HCT116 (cell line): ENCODE data around the gene SNRNP70. TPM values are rescaled to one million over a fixed set of nuclear protein-coding genes. Genes with fewer than 3 reads are reported as not detected.

Experiments used
- ATAC-seq: fragments of 200-7000 bp; cut with Tn5 transposase; 2 replicates; pipeline ENCODE4 v1.9.1; 2020; ENCODE audit warnings: mild to moderate bottlenecking, moderate library complexity
- BruUV-seq: library from RNA; stranded (reverse); fragments of 400-500 nt; replicated peaks from 2 replicates; lab custom pipeline; 2021; lab: Mats Ljungman, UMichigan
- CTCF ChIA-PET: fragments of 300-600 bp; sonication (Branson Sonifier 250); formaldehyde crosslinking; loops from one replicate; lab custom pipeline; 2021; ENCODE audit warnings: antibody characterized with exemption; lab: Charles Lee
- POLR2A ChIA-PET: fragments of 300-600, 350-600 bp; sonication (Branson Sonifier 250); formaldehyde crosslinking; loops from one replicate; lab custom pipeline; 2021; ENCODE audit warnings: antibody characterized with exemption; lab: Charles Lee
- RAD21 ChIA-PET, 2 experiments: fragments of 300-600 bp; sonication (Branson Sonifier 250); formaldehyde crosslinking; loops; one replicate each; lab custom pipeline; 2023; ENCODE audit warnings: low total read pairs in 2 of 2; ENCODE audit not compliant: uncharacterized antibody in 2 of 2, unreplicated experiment in 2 of 2, low non-redundant PET in 1 of 2; lab: Charles Lee
- DNase-seq: peaks from one replicate; pipeline ENCODE4 v3.0.0-alpha.2; 2010; ENCODE audit warnings: low read depth, low spot score
- H2AFZ ChIP-seq: fragments of 200-600 bp; shearing (Covaris generic), sonication (generic); 2 replicates; pipeline ENCODE4 v1.6.1; 2017; ENCODE audit warnings: low read depth, mixed run types, mixed read lengths, antibody characterized with exemption, low read length; ENCODE audit not compliant: poor library complexity, severe bottlenecking
- H3K27ac ChIP-seq: 2 replicates; pipeline ENCODE4 v1.5.1; 2012; ENCODE audit warnings: low read depth, low read length
- H3K27me3 ChIP-seq: fragments of 200-600 bp; sonication (generic); 2 replicates; pipeline ENCODE4 v1.6.1; 2016; ENCODE audit warnings: mixed run types, low read length, mixed read lengths; ENCODE audit not compliant: insufficient read depth
- H3K36me3 ChIP-seq, 2 experiments: fragments of 200-500 bp in 1 of 2; fragments of 200-600 bp in 1 of 2; sonication (Bioruptor generic) in 1 of 2; sonication (generic) in 1 of 2; 2 replicates each; pipeline versions ENCODE4 v1.5.1 to v1.6.1; 2014 to 2016; ENCODE audit warnings: low read length in 2 of 2, inconsistent platforms in 1 of 2, mixed read lengths in 1 of 2, mixed run types in 1 of 2; ENCODE audit not compliant: insufficient read depth in 2 of 2, control insufficient read depth in 1 of 2
- H3K4me1 ChIP-seq, 2 experiments: fragments of 200-600 bp in 1 of 2; sonication (generic) in 1 of 2; 2 replicates each; pipeline versions ENCODE4 v1.5.1 to v1.6.1; 2012 to 2017; ENCODE audit warnings: low read length in 2 of 2, inconsistent platforms in 1 of 2, mild to moderate bottlenecking in 1 of 2, mixed read lengths in 1 of 2, mixed run types in 1 of 2, moderate library complexity in 1 of 2; ENCODE audit not compliant: insufficient read depth in 2 of 2, control insufficient read depth in 1 of 2
- H3K4me2 ChIP-seq: fragments of 200-600 bp; sonication (generic); 2 replicates; pipeline ENCODE4 v1.6.1; 2017; ENCODE audit warnings: mixed run types, low read length, mixed read lengths
- H3K4me3 ChIP-seq, 2 experiments: fragments of 200-600 bp in 1 of 2; sonication (generic) in 1 of 2; replicated peaks in 1 of 2; 2 replicates each; pipeline ENCODE4 v1.5.1; 2011 to 2016; ENCODE audit warnings: low read length in 2 of 2, control low read depth in 1 of 2, low read depth in 1 of 2, mild to moderate bottlenecking in 1 of 2, mixed read lengths in 1 of 2, mixed run types in 1 of 2
- H3K79me2 ChIP-seq: fragments of 200-600 bp; sonication (generic); 2 replicates; pipeline ENCODE4 v1.6.1; 2017; ENCODE audit warnings: mild to moderate bottlenecking, mixed run types, low read length, moderate library complexity, mixed read lengths; ENCODE audit not compliant: insufficient read depth
- H3K9ac ChIP-seq: fragments of 200-600 bp; sonication (generic); 2 replicates; pipeline ENCODE4 v1.6.1; 2016; ENCODE audit warnings: low read length, mixed read lengths
- H3K9me2 ChIP-seq: fragments of 200-600 bp; sonication (generic), shearing (Covaris generic); 2 replicates; pipeline ENCODE4 v1.6.1; 2017; ENCODE audit warnings: mixed run types, mild to moderate bottlenecking, moderate library complexity; ENCODE audit not compliant: insufficient read depth
- H3K9me3 ChIP-seq, 2 experiments: fragments of 200-500 bp in 1 of 2; fragments of 200-600 bp in 1 of 2; sonication (Bioruptor generic) in 1 of 2; sonication (generic) in 1 of 2; 2 replicates each; pipeline ENCODE4 v1.6.1; 2014 to 2017; ENCODE audit warnings: low read length in 2 of 2, mixed read lengths in 2 of 2, inconsistent platforms in 1 of 2, low read depth in 1 of 2, mild to moderate bottlenecking in 1 of 2, mixed run types in 1 of 2, moderate library complexity in 1 of 2; ENCODE audit not compliant: control insufficient read depth in 1 of 2, insufficient read depth in 1 of 2
- H4K20me1 ChIP-seq: fragments of 200-600 bp; sonication (generic), shearing (Covaris generic); 2 replicates; pipeline ENCODE4 v1.6.1; 2017; ENCODE audit warnings: mixed run types, mild to moderate bottlenecking, moderate library complexity; ENCODE audit not compliant: insufficient read depth
- CBX3 ChIP-seq: IDR thresholded peaks from 2 replicates; pipeline ENCODE4 v1.6.1; 2012; ENCODE audit warnings: low read depth
- CEBPB ChIP-seq: IDR thresholded peaks from 2 replicates; pipeline ENCODE4 v1.6.1; 2012; ENCODE audit warnings: low read depth
- EGR1 ChIP-seq: IDR thresholded peaks from 2 replicates; pipeline ENCODE4 v1.6.1; 2012; ENCODE audit warnings: low read depth
- ELF1 ChIP-seq: IDR thresholded peaks from 2 replicates; pipeline ENCODE4 v1.6.1; 2012; ENCODE audit warnings: low read depth, borderline replicate concordance
- EZH2 ChIP-seq: fragments of 200-600 bp; sonication (generic); IDR thresholded peaks from 2 replicates; pipeline ENCODE4 v1.6.1; 2017; ENCODE audit warnings: antibody characterized with exemption, mixed run types
- EZH2phosphoT487 ChIP-seq: fragments of 200-600 bp; IDR thresholded peaks from 2 replicates; pipeline ENCODE4 v1.6.1; 2018; ENCODE audit warnings: antibody characterized with exemption, borderline replicate concordance
- FOSL1 ChIP-seq: IDR thresholded peaks from 2 replicates; pipeline ENCODE4 v1.6.1; 2012; ENCODE audit warnings: low read depth
- JUND ChIP-seq: IDR thresholded peaks from 2 replicates; pipeline ENCODE4 v1.6.1; 2012
- POLR2A ChIP-seq: IDR thresholded peaks from 2 replicates; pipeline ENCODE4 v1.7.0; 2011; ENCODE audit warnings: borderline replicate concordance; ENCODE audit not compliant: insufficient read depth, insufficient read length; ENCODE audit errors: extremely low read depth
- POLR2AphosphoS5 ChIP-seq: IDR thresholded peaks from 2 replicates; pipeline ENCODE4 v1.6.1; 2011; ENCODE audit warnings: mild to moderate bottlenecking, low read depth, low read length, moderate library complexity
- RAD21 ChIP-seq: IDR thresholded peaks from 2 replicates; pipeline ENCODE4 v1.6.1; 2012; ENCODE audit warnings: low read depth, mild to moderate bottlenecking
- REST ChIP-seq: IDR thresholded peaks from 2 replicates; pipeline ENCODE4 v1.6.1; 2012; ENCODE audit warnings: low read depth
- SIN3A ChIP-seq: IDR thresholded peaks from 2 replicates; pipeline ENCODE4 v1.6.1; 2012; ENCODE audit warnings: low read depth
- SP1 ChIP-seq: IDR thresholded peaks from 2 replicates; pipeline ENCODE4 v1.6.1; 2012; ENCODE audit warnings: low read depth
- SRF ChIP-seq: IDR thresholded peaks from 2 replicates; pipeline ENCODE4 v1.6.1; 2012; ENCODE audit warnings: low read depth
- TCF7L2 ChIP-seq: IDR thresholded peaks from 2 replicates; pipeline ENCODE4 v1.7.0; 2011; ENCODE audit warnings: borderline replicate concordance, inconsistent platforms; ENCODE audit not compliant: insufficient read depth, insufficient read length; ENCODE audit errors: extremely low read depth
- YY1 ChIP-seq: IDR thresholded peaks from 2 replicates; pipeline ENCODE4 v1.6.1; 2011; ENCODE audit warnings: low read length, low read depth, moderate library complexity, mild to moderate bottlenecking; ENCODE audit not compliant: insufficient replicate concordance; ENCODE audit errors: extremely low read depth
- ZBTB33 ChIP-seq: IDR thresholded peaks from 2 replicates; pipeline ENCODE4 v1.6.1; 2011; ENCODE audit warnings: mild to moderate bottlenecking, low read length, moderate library complexity; ENCODE audit not compliant: insufficient replicate concordance; ENCODE audit errors: extremely low read depth
- ZNF274 ChIP-seq: fragments of 200-500 bp; sonication (Bioruptor generic); IDR thresholded peaks from 2 replicates; pipeline ENCODE4 v1.6.1; 2014; ENCODE audit warnings: mild to moderate bottlenecking, low read depth, low read length, inconsistent platforms
- intact Hi-C: fragments of 100-400 bp; cut with micrococcal nuclease; formaldehyde crosslinking; loops from 2 replicates; pipeline ENCODE4 v1.10.0; 2022
- total RNA-seq: library from RNA; stranded (reverse); gene quantifications from one replicate; pipeline ENCODE4 v1.2.1, GENCODE V29; 2021; ENCODE audit not compliant: unreplicated experiment
- TF ChIP-seq, protein P1 (sequence below), 3 experiments: fragments of 200-600 bp in 1 of 3; sonication (generic) in 1 of 3; IDR thresholded peaks in 2 of 3; conservative IDR thresholded peaks in 1 of 3; 2 replicates each; pipeline ENCODE4 v1.5.1; 2012 to 2017; ENCODE audit warnings: low read depth in 2 of 3, low read length in 2 of 3, antibody characterized with exemption in 1 of 3, borderline replicate concordance in 1 of 3, control low read depth in 1 of 3, mild to moderate bottlenecking in 1 of 3, mixed read lengths in 1 of 3, mixed run types in 1 of 3, moderate library complexity in 1 of 3; ENCODE audit not compliant: insufficient read depth in 1 of 3
- TF ChIP-seq, protein P2 (sequence below): IDR thresholded peaks from 2 replicates; pipeline ENCODE4 v1.6.1; 2012
- TF ChIP-seq, protein P3 (sequence below): IDR thresholded peaks from 2 replicates; pipeline ENCODE4 v1.6.1; 2012

SNRNP70 gene
- total RNA-seq, 1 experiment from 2014 or later, result 236 TPM

- intact Hi-C loops, result no loop called here
- DNase-seq, result no peak
- no TSS peak for BruUV-seq
- peak; percentile 47 for TF ChIP-seq SP1
- 0 out of 2 replicates have a peak, but pooled peaks have one; percentile 16 for TF ChIP-seq POLR2AphosphoS5
- TF ChIP-seq REST, result no peak
- no peak for TF ChIP-seq EZH2
- TF ChIP-seq EZH2phosphoT487, result no peak
- TF ChIP-seq, protein P1, sequence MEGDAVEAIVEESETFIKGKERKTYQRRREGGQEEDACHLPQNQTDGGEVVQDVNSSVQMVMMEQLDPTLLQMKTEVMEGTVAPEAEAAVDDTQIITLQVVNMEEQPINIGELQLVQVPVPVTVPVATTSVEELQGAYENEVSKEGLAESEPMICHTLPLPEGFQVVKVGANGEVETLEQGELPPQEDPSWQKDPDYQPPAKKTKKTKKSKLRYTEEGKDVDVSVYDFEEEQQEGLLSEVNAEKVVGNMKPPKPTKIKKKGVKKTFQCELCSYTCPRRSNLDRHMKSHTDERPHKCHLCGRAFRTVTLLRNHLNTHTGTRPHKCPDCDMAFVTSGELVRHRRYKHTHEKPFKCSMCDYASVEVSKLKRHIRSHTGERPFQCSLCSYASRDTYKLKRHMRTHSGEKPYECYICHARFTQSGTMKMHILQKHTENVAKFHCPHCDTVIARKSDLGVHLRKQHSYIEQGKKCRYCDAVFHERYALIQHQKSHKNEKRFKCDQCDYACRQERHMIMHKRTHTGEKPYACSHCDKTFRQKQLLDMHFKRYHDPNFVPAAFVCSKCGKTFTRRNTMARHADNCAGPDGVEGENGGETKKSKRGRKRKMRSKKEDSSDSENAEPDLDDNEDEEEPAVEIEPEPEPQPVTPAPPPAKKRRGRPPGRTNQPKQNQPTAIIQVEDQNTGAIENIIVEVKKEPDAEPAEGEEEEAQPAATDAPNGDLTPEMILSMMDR (IDR thresholded peaks at IDR 0.05 in 2 of 3, conservative IDR thresholded peaks at IDR 0.05 in 1 of 3; ENCODE audit: borderline replicate concordance in 1 of 3, insufficient read depth in 1 of 3, low read depth in 2 of 3, low read length in 2 of 3), result no peak
- TF ChIP-seq, protein P2, sequence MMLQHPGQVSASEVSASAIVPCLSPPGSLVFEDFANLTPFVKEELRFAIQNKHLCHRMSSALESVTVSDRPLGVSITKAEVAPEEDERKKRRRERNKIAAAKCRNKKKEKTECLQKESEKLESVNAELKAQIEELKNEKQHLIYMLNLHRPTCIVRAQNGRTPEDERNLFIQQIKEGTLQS, result no peak
- TF ChIP-seq JUND, result peak; percentile 62
- TF ChIP-seq FOSL1, result peak; percentile 65
- TF ChIP-seq ZBTB33, result no peak
- no peak for TF ChIP-seq ELF1
- no peak for TF ChIP-seq SIN3A
- TF ChIP-seq CBX3, result no peak
- no peak for TF ChIP-seq YY1
- TF ChIP-seq, protein P3, sequence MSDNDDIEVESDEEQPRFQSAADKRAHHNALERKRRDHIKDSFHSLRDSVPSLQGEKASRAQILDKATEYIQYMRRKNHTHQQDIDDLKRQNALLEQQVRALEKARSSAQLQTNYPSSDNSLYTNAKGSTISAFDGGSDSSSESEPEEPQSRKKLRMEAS, result peak; percentile 59
- no peak for TF ChIP-seq CEBPB
- no peak for TF ChIP-seq SRF
- no peak for TF ChIP-seq POLR2A
- no peak for TF ChIP-seq ZNF274
- no peak for TF ChIP-seq TCF7L2
- TF ChIP-seq EGR1, result no peak
- no peak for TF ChIP-seq RAD21
Observed at GRCh38 chr19:49042177-49042576, 43.1 kb upstream of the SNRNP70 start.

More at GRCh38 chr19:49042177-49042576, 43.1 kb upstream of the SNRNP70 start:
- H3K9me2 ChIP-seq, result no peaks in the 10 kb centered on the region
- peak overlapping the region; percentile 45 for H3K9ac ChIP-seq
- peak overlapping the region; percentile 70 for H3K4me2 ChIP-seq
- H3K9me3 ChIP-seq, result no peaks in the 10 kb centered on the region
- CTCF ChIA-PET, result no interaction called here
- H2AFZ ChIP-seq, result no peak overlapping the region
- no peaks in the 10 kb centered on the region for H3K27me3 ChIP-seq
- no peaks in the 10 kb centered on the region for H3K79me2 ChIP-seq
- no peaks in the 10 kb centered on the region for H3K36me3 ChIP-seq
- POLR2A ChIA-PET, result interaction anchor here (0.6 kb wide), 1 partner anchor 437 kb away, joined by 3 read pairs; no protein-coding TSS in a partner anchor
- peak; percentile 68 for ATAC-seq
- H3K4me3 ChIP-seq, result no peak overlapping the region
- RAD21 ChIA-PET, result no interaction called here
- H4K20me1 ChIP-seq, result no peaks in the 10 kb centered on the region
- peak overlapping the region; percentile 31 for H3K27ac ChIP-seq
- peaks cover 25 to 45% of the 10 kb centered on the region in 2 experiments for H3K4me1 ChIP-seq
